Stomach (tissue), 9 donors: ENCODE data around the gene ECM1. TPM values are rescaled to one million over a fixed set of nuclear protein-coding genes. Genes with fewer than 3 reads are reported as not detected.

Experiments
- DNase-seq, 2 donors: peaks; one replicate each; pipeline versions ENCODE4 v3.0.0 to v3.0.0-alpha.2; 2013 to 2019
- H3K27ac ChIP-seq, 5 donors: fragments of 200-600 bp in 4 of 5; sonication (generic) in 4 of 5; one replicate each; pipeline ENCODE4 v1.5.1; 2013 to 2019; ENCODE audit warnings: mild to moderate bottlenecking in 1 of 5, moderate library complexity in 1 of 5
- H3K27me3 ChIP-seq, 3 donors: fragments of 200-600 bp; sonication (generic); one replicate each; pipeline ENCODE4 v1.5.1; 2017 to 2019; ENCODE audit warnings: mixed run types in 1 of 3
- H3K36me3 ChIP-seq, 4 donors: fragments of 200-600 bp; sonication (generic); 1 replicate in 3 of 4; 2 replicates in 1 of 4; pipeline ENCODE4 v1.5.1; 2016 to 2019
- H3K4me1 ChIP-seq, 4 donors: fragments of 200-600 bp; sonication (generic); one replicate each; pipeline ENCODE4 v1.5.1; 2016 to 2019
- H3K4me3 ChIP-seq, 4 donors: fragments of 200-600 bp; sonication (generic) in 3 of 4; one replicate each; pipeline ENCODE4 v1.5.1; 2016 to 2019; ENCODE audit warnings: mild to moderate bottlenecking in 1 of 4
- H3K9me3 ChIP-seq, 4 donors: fragments of 200-600 bp; sonication (generic); one replicate each; pipeline ENCODE4 v1.5.1; 2016 to 2019
- EP300 ChIP-seq: sonication (generic); formaldehyde crosslinking; IDR thresholded peaks from one replicate; pipeline ENCODE4 v1.6.1; 2017; ENCODE audit warnings: antibody characterized with exemption
- POLR2A ChIP-seq, 4 donors: fragments of 450-650 bp; IDR thresholded peaks; one replicate each; pipeline ENCODE4 v1.6.1; 2016; ENCODE audit warnings: antibody characterized with exemption in 4 of 4, control low read depth in 2 of 4, mild to moderate bottlenecking in 1 of 4, moderate library complexity in 1 of 4
- POLR2AphosphoS5 ChIP-seq, 3 donors: sonication (generic); formaldehyde crosslinking; IDR thresholded peaks; one replicate each; pipeline ENCODE4 v1.6.1; 2016; ENCODE audit warnings: antibody characterized with exemption in 3 of 3
- WGBS, 5 donors: extraction: QIAGEN DNeasy Blood & Tissue Kit in 3 of 5; methylation state at CpG; one replicate each; pipeline versions ENCODE4 v1.1.5 to v1.1.7; 2013 to 2018; 5-methylcytosine and 5-hydroxymethylcytosine counted together
- intact Hi-C: fragments of 100-400 bp; cut with DNase I; formaldehyde crosslinking; loops from one replicate; pipeline ENCODE4 v1.15.1; 2023; ENCODE audit warnings: low total_unique reads
- polyA plus RNA-seq, 3 donors: library from polyadenylated mRNA; stranded (reverse); fragments of 200-250 nt; gene quantifications; one replicate each; pipeline ENCODE4 v1.2.3, GENCODE V29; 2013
- total RNA-seq, 5 donors: library from RNA; depleted of rRNA; stranded (reverse); fragments of >200 nt; gene quantifications; one replicate each; pipeline versions ENCODE4 v1.1.0 to v1.2.3, GENCODE V29; 2014 to 2016
- TF ChIP-seq, protein P1 (sequence below), 7 experiments: fragments of 450-650 bp in 4 of 7; fragments of 200-600 bp in 3 of 7; sonication (generic) in 3 of 7; IDR thresholded peaks; one replicate each; pipeline ENCODE4 v1.5.1; 2016 to 2019; ENCODE audit warnings: antibody characterized with exemption in 7 of 7, control low read depth in 2 of 7, mild to moderate bottlenecking in 1 of 7
- donor health status: healthy with polysubstance abuse.
- donor health status: Bipolar disorder and iron deficiency.
- donor health status: healthy.

The ECM1 gene
- total and polyA plus RNA-seq, 8 donors, result 1.7 to 345 (median 6.7) TPM

DNA sequence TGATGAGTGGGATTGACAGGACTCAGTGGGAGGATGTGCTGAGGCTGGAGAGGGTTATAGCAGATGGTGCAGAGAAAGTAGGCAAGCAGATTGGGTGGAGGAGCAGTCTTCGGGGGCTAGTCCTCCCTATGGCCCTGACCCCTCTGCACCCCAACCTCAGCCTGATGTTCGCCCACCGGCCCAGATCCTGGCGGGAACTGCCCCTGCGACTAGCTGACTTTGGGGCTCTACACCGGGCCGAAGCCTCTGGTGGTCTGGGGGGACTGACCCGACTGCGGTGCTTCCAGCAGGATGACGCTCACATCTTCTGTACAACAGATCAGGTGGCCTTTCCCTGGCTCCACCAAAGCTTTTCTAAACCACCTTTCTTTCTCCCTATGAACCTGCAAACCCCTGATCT is 9.6 kb upstream of the ECM1 start:
- Histone ChIP-seq H3K4me3 (no peak overlapping the region), H3K4me1 (no peaks in the 10 kb centered on the region), H3K27me3 (no peaks in the 10 kb centered on the region), H3K36me3 (peaks cover 26 to 100% (median 92%) of the 10 kb centered on the region in 4 donors), H3K9me3 (no peaks in the 10 kb centered on the region), H3K27ac (no peak overlapping the region)
- DNase-seq, result no peak
- intact Hi-C loops, result no loop called here
- WGBS, 5 donors, result 91 to 97% (median 96%) methylated on average over 10 of the region's 10 CpGs
- TF ChIP-seq, protein P1, sequence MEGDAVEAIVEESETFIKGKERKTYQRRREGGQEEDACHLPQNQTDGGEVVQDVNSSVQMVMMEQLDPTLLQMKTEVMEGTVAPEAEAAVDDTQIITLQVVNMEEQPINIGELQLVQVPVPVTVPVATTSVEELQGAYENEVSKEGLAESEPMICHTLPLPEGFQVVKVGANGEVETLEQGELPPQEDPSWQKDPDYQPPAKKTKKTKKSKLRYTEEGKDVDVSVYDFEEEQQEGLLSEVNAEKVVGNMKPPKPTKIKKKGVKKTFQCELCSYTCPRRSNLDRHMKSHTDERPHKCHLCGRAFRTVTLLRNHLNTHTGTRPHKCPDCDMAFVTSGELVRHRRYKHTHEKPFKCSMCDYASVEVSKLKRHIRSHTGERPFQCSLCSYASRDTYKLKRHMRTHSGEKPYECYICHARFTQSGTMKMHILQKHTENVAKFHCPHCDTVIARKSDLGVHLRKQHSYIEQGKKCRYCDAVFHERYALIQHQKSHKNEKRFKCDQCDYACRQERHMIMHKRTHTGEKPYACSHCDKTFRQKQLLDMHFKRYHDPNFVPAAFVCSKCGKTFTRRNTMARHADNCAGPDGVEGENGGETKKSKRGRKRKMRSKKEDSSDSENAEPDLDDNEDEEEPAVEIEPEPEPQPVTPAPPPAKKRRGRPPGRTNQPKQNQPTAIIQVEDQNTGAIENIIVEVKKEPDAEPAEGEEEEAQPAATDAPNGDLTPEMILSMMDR (IDR thresholded peaks at IDR 0.05), result no peak
- TF ChIP-seq POLR2A (IDR thresholded peaks at IDR 0.05), result no peak
- TF ChIP-seq POLR2AphosphoS5 (IDR thresholded peaks at IDR 0.05), result no peak
- no peak for TF ChIP-seq EP300

GRCh38 chr1:150505431-150505830 is 2.5 kb upstream of the ECM1 start:
- Histone ChIP-seq H3K27ac (no peak overlapping the region), H3K4me1 (peaks cover 0 to 22% (median 9%) of the 10 kb centered on the region in 4 donors), H3K36me3 (peaks cover 26 to 75% (median 67%) of the 10 kb centered on the region in 4 donors), H3K4me3 (no peak overlapping the region), H3K9me3 (no peaks in the 10 kb centered on the region), H3K27me3 (no peaks in the 10 kb centered on the region)
- DNase-seq, result no peak
- 85 to 92% (median 89%) methylated on average over 5 to 6 of the region's 6 CpGs for WGBS, 5 donors
- intact Hi-C loops, result no loop called here
- TF ChIP-seq POLR2A (IDR thresholded peaks at IDR 0.05), result no peak
- TF ChIP-seq, protein P1 (IDR thresholded peaks at IDR 0.05), result no peak
- no peak for TF ChIP-seq EP300
- TF ChIP-seq POLR2AphosphoS5 (IDR thresholded peaks at IDR 0.05), result no peak

DNA sequence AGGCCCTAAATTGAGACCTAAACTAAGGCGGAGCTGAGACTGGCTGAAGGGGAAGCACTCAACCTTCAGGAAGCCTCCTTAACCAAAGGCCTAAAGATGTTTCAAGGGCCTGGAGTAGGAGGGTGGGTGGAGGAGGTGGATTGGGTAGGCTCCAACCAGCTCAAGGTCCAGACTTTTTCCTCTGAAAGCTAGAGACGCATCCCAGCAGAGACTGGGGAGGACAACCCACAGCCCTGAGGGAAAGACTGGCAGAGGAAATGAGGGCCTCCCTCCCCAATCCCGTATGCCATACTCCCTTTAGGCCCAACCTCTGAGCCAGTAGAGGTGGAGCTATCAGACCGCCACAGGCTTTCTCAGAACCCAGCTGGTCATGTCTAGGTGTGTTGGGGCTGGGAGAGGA is 1.1 kb downstream of the ECM1 start:
- H3K9me3 ChIP-seq, result no peaks in the 10 kb centered on the region
- no peak for DNase-seq
- TF ChIP-seq, protein P1 (IDR thresholded peaks at IDR 0.05), result no peak
- TF ChIP-seq POLR2A (IDR thresholded peaks at IDR 0.05) (no peak), EP300 (no peak), POLR2AphosphoS5 (IDR thresholded peaks at IDR 0.05) (no peak)
- intact Hi-C loops, result no loop called here
- WGBS, 5 donors, result 68 to 80% (median 73%) methylated on average over 4 of the region's 4 CpGs
- H3K27me3 ChIP-seq, result no peaks in the 10 kb centered on the region
- H3K27ac ChIP-seq, result peak overlapping the region in 3 of 5 donors; percentile 61 to 71 (median 67)
- H3K36me3 ChIP-seq, result peaks cover 26 to 57% (median 52%) of the 10 kb centered on the region in 4 donors
- H3K4me3 ChIP-seq, result no peak overlapping the region
- H3K4me1 ChIP-seq, result peaks cover 0 to 34% (median 9%) of the 10 kb centered on the region in 4 donors

DNA sequence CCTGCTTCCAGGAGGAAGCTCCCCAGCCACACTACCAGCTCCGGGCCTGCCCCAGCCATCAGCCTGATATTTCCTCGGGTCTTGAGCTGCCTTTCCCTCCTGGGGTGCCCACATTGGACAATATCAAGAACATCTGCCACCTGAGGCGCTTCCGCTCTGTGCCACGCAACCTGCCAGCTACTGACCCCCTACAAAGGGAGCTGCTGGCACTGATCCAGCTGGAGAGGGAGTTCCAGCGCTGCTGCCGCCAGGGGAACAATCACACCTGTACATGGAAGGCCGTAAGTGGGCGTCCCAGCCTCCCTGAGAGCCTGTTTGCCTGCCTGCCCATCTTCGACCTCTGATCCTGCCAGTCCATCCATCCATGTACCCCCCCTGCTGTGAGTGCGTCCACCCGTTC is 3.6 kb downstream of the ECM1 start:
- H3K27ac ChIP-seq, result no peak overlapping the region
- intact Hi-C loops, result no loop called here
- 70 to 89% (median 88%) methylated on average over 6 to 12 of the region's 12 CpGs for WGBS, 5 donors
- no peak for TF ChIP-seq EP300
- TF ChIP-seq POLR2A (IDR thresholded peaks at IDR 0.05), result no peak
- TF ChIP-seq POLR2AphosphoS5 (IDR thresholded peaks at IDR 0.05), result no peak
- TF ChIP-seq, protein P1 (IDR thresholded peaks at IDR 0.05), result no peak
- no peaks in the 10 kb centered on the region for H3K27me3 ChIP-seq
- peak in 1 of 2 donors; percentile 61 for DNase-seq
- no peaks in the 10 kb centered on the region for H3K9me3 ChIP-seq
- H3K36me3 ChIP-seq, result peaks cover 5 to 31% (median 26%) of the 10 kb centered on the region in 4 donors
- peaks cover 19 to 54% (median 23%) of the 10 kb centered on the region in 4 donors for H3K4me1 ChIP-seq
- H3K4me3 ChIP-seq, result no peak overlapping the region
